Gastrocnemius medialis (tissue), 4 donors: ENCODE data around the gene CERS1. TPM values are rescaled to one million over a fixed set of nuclear protein-coding genes. Genes with fewer than 3 reads are reported as not detected.
"Not testable (repeated sequence)": the region's sequence is repeated elsewhere in the genome, so short reads cannot be mapped to it uniquely, and the experiment has no call there.

Experiments
- ATAC-seq, 2 donors: fragments of 150-250 bp; one replicate each; pipeline ENCODE4 v1.9.1; 2016
- DNase-seq, 2 donors: peaks; one replicate each; pipeline ENCODE4 v3.0.0-alpha.2; 2019
- H3K27ac ChIP-seq, 4 donors: fragments of 200-600 bp; sonication (generic); 1 replicate in 1 of 4; 2 replicates in 3 of 4; pipeline ENCODE4 v1.5.1; 2016 to 2018; ENCODE audit warnings: mild to moderate bottlenecking in 2 of 4, moderate library complexity in 1 of 4
- H3K27me3 ChIP-seq, 3 donors: fragments of 200-600 bp; sonication (generic) in 2 of 3; 1 replicate in 1 of 3; 2 replicates in 2 of 3; pipeline versions ENCODE4 v1.5.1 to v1.6.0; 2016 to 2019; ENCODE audit warnings: mild to moderate bottlenecking in 1 of 3, moderate library complexity in 1 of 3
- H3K36me3 ChIP-seq, 2 donors: fragments of 200-600 bp; sonication (generic) in 1 of 2; one replicate each; pipeline ENCODE4 v1.5.1; 2017 to 2018
- H3K4me1 ChIP-seq, 2 donors: fragments of 200-600 bp; sonication (generic) in 1 of 2; one replicate each; pipeline ENCODE4 v1.5.1; 2016 to 2017; ENCODE audit warnings: mild to moderate bottlenecking in 2 of 2
- H3K4me3 ChIP-seq, 4 donors: fragments of 200-600 bp; sonication (generic) in 3 of 4; 1 replicate in 1 of 4; 2 replicates in 3 of 4; pipeline ENCODE4 v1.5.1; 2016 to 2019; ENCODE audit warnings: mild to moderate bottlenecking in 2 of 4
- H3K9me3 ChIP-seq, 3 donors: fragments of 200-600 bp; sonication (generic) in 2 of 3; 1 replicate in 1 of 3; 2 replicates in 2 of 3; pipeline ENCODE4 v1.5.1; 2016 to 2019
- POLR2A ChIP-seq, 2 donors: fragments of 450-650 bp; IDR thresholded peaks; one replicate each; pipeline ENCODE4 v1.6.1; 2017; ENCODE audit warnings: antibody characterized with exemption in 2 of 2, mild to moderate bottlenecking in 2 of 2, moderate library complexity in 2 of 2
- in situ Hi-C, 4 donors: fragments of 200-750 bp; cut with MboI; loops; one replicate each; pipeline versions ENCODE4 v1.15.0 to v1.8.0; 2017; ENCODE audit warnings: low sequenced_read_pairs in 4 of 4
- intact Hi-C: fragments of 100-400 bp; cut with DNase I; formaldehyde crosslinking; loops from one replicate; pipeline ENCODE4 v1.15.1; 2023; ENCODE audit warnings: low total_unique reads
- total RNA-seq, 4 donors: library from RNA; depleted of rRNA; stranded (reverse); fragments of >200 nt; gene quantifications; one replicate each; pipeline versions ENCODE4 v1.1.0 to v1.2.3, GENCODE V29; 2016
- TF ChIP-seq, protein P1 (sequence below), 5 experiments: fragments of 450-650 bp in 3 of 5; fragments of 200-600 bp in 2 of 5; sonication (generic) in 2 of 5; IDR thresholded peaks in 4 of 5; conservative IDR thresholded peaks in 1 of 5; 1 replicate in 4 of 5; 2 replicates in 1 of 5; pipeline ENCODE4 v1.5.1; 2016 to 2019; ENCODE audit warnings: antibody characterized with exemption in 5 of 5, mild to moderate bottlenecking in 3 of 5, moderate library complexity in 3 of 5

CERS1 gene
- total RNA-seq, 4 donors from 2014 or later: 1.1 to 6.9 (median 3.3) TPM

- H3K9me3 ChIP-seq: no peaks in the 10 kb centered on the region
- no peak overlapping the region for H3K4me3 ChIP-seq
- in situ Hi-C loops (no loop called here), intact Hi-C loops (no loop called here)
- no peak for TF ChIP-seq POLR2A (IDR thresholded peaks at IDR 0.05)
- TF ChIP-seq, protein P1, sequence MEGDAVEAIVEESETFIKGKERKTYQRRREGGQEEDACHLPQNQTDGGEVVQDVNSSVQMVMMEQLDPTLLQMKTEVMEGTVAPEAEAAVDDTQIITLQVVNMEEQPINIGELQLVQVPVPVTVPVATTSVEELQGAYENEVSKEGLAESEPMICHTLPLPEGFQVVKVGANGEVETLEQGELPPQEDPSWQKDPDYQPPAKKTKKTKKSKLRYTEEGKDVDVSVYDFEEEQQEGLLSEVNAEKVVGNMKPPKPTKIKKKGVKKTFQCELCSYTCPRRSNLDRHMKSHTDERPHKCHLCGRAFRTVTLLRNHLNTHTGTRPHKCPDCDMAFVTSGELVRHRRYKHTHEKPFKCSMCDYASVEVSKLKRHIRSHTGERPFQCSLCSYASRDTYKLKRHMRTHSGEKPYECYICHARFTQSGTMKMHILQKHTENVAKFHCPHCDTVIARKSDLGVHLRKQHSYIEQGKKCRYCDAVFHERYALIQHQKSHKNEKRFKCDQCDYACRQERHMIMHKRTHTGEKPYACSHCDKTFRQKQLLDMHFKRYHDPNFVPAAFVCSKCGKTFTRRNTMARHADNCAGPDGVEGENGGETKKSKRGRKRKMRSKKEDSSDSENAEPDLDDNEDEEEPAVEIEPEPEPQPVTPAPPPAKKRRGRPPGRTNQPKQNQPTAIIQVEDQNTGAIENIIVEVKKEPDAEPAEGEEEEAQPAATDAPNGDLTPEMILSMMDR (IDR thresholded peaks at IDR 0.05 in 4 of 5, conservative IDR thresholded peaks at IDR 0.05 in 1 of 5): no peak
- H3K36me3 ChIP-seq: peaks cover 0 to 36% of the 10 kb centered on the region in 2 donors
- DNase-seq (no peak), ATAC-seq (no peak)
- no peaks in the 10 kb centered on the region for H3K4me1 ChIP-seq
- no peaks in the 10 kb centered on the region for H3K27me3 ChIP-seq
- no peak overlapping the region for H3K27ac ChIP-seq
Observed at GRCh38 chr19:18904334-18905057, 8.5 kb upstream of the CERS1 start.

- in situ Hi-C loops: no loop called here
- Histone ChIP-seq H3K9me3 (no peaks in the 10 kb centered on the region), H3K4me1 (peaks cover 0 to under 1% of the 10 kb centered on the region in 2 donors), H3K27ac (no peak overlapping the region), H3K36me3 (peaks cover 0 to 42% of the 10 kb centered on the region in 2 donors), H3K4me3 (no peak overlapping the region), H3K27me3 (no peaks in the 10 kb centered on the region)
- ATAC-seq (no peak), DNase-seq (no peak)
- intact Hi-C loops: no loop called here
- TF ChIP-seq, protein P1 (IDR thresholded peaks at IDR 0.05 in 4 of 5, conservative IDR thresholded peaks at IDR 0.05 in 1 of 5): no peak
- TF ChIP-seq POLR2A (IDR thresholded peaks at IDR 0.05): no peak
Observed at GRCh38 chr19:18903156-18904037, 7.4 kb upstream of the CERS1 start.

- in situ Hi-C loops: not testable (repeated sequence)
Observed at GRCh38 chr19:18902519-18902918, 6.6 kb upstream of the CERS1 start.

DNA sequence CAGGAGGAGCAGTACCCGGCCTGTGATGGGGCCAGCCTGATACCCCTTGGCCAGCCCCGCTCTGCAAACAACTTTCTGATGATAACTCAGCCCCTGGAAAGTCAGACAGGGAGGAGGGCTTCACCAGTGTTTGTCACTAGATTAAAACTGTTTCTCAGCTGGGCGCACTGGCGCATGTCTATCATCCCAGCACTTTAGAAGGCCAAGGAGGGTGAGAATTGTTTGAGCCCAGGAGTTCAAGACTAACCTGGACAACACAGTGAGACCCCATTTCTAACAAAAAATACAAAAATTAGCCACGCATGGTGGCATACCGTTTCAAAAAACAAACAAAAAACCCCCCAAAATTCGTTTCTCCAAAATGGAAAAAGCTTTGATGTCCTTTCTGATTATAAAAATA lies 5.5 kb upstream of the CERS1 start:
- no peak overlapping the region for H3K4me3 ChIP-seq
- H3K9me3 ChIP-seq: no peaks in the 10 kb centered on the region
- H3K4me1 ChIP-seq: peaks cover 0 to 7% of the 10 kb centered on the region in 2 donors
- TF ChIP-seq POLR2A (IDR thresholded peaks at IDR 0.05): no peak
- TF ChIP-seq, protein P1 (IDR thresholded peaks at IDR 0.05 in 4 of 5, conservative IDR thresholded peaks at IDR 0.05 in 1 of 5): no peak
- in situ Hi-C loops (no loop called here), intact Hi-C loops (no loop called here)
- no peak overlapping the region for H3K27ac ChIP-seq
- no peaks in the 10 kb centered on the region for H3K27me3 ChIP-seq
- H3K36me3 ChIP-seq: peaks cover 0 to 36% of the 10 kb centered on the region in 2 donors
- no peak for DNase-seq
- ATAC-seq: no peak

More at GRCh38 chr19:18902519-18902918, 6.6 kb upstream of the CERS1 start:
- DNase-seq, H3K4me3 ChIP-seq, H3K27me3 ChIP-seq, intact Hi-C loops, H3K4me1 ChIP-seq, H3K27ac ChIP-seq, H3K9me3 ChIP-seq, ATAC-seq: not testable (repeated sequence)
- H3K36me3 ChIP-seq: peaks cover 0 to 42% of the 10 kb centered on the region in 2 donors
